HG03025 (cell line): ENCODE data around the gene PTX4.

Experiments used
- ATAC-seq: cut with Tn5 transposase; IDR thresholded peaks from one replicate; pipeline ENCODE4 v1.9.1; 2021; ENCODE audit warnings: mild to moderate bottlenecking, moderate library complexity; ENCODE audit not compliant: unreplicated experiment, low FRiP score

Gene PTX4

DNA sequence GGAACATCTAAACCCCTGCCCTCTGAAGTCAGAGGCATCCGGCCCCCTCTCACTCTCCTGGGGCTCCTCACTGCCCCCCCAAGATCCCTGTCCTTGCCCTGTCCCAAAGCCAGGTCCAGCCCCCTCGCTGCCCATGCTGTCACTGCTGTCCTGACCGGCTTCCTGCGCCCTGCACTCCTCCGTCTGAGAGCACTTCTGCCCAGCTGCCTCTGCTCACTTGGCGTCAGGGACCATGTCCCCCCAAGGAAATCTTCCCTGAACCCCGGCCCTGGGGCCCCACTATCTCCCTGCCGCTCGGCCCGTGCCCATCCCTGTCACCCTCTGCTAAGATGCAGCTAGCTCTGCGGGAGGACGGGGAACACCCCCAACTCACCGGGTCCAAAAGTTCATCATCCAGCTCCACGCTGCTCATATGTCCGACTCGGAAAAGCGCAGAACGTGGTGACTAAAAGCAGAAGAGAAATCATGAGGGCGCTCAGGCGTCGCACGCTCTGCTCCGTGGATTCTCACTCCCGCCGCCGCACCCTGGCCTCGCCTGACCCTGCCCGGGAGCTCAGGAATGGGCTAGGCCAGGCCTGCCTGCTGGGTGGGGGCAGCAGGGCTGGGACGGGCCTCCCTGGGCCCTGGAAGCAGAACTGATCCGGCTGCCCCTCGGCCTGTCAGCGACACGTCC lies 23.7 kb downstream of the PTX4 start:
- no peak for ATAC-seq

DNA sequence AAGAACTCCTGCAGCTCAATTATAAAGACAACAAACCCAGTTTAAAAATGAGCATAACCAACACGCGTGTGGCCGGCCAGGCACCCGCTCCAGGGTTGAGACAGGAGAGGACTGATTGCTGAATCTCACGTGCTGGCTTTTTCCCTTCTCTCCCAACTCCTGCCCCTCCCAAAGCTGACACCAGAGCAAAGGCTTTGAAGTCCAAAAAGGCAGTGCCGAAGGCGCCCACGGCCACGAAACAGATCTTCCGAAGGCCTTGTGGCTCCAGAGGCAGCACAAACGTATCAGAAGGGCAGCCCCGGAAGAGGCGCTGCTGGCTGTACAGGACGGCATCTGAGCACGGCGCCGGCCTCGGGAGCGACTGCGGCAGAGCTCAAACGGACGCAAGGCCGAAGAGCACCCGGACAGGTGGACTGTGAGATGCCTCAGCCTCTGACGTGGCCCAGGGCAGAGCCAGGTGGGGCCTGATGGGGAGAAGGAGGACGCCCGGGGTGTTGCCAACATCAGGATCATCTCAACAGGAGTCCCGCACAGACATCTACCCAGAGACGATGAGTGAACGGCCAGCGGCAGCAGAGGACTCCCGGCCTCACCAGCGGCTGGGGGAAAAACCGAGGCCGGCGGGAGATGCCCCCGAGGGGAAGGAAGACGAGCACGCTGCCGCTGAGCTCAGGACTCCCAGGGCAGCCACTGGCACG lies 24.4 kb downstream of the PTX4 start:
- no peak for ATAC-seq

DNA sequence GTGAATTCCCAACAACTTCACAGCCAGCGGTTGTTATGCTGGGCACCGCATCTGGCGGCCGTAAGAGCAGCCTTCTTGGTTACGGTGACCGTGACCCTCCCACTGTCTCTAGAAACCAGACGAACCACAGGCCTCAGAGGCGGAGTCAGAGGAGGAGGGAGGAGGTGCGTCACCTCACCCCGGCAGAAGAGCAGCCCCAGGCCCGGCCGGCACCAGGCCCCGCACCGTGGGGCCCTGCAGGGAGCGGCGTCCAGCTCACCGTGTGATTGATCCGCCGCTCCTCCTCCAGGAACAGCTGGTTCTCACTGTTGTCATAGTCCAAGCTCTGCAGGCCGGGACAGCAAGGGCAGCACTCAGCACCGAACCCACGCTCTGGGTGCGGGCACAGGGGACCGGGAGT lies 27.6 kb downstream of the PTX4 start:
- ATAC-seq = no peak

DNA sequence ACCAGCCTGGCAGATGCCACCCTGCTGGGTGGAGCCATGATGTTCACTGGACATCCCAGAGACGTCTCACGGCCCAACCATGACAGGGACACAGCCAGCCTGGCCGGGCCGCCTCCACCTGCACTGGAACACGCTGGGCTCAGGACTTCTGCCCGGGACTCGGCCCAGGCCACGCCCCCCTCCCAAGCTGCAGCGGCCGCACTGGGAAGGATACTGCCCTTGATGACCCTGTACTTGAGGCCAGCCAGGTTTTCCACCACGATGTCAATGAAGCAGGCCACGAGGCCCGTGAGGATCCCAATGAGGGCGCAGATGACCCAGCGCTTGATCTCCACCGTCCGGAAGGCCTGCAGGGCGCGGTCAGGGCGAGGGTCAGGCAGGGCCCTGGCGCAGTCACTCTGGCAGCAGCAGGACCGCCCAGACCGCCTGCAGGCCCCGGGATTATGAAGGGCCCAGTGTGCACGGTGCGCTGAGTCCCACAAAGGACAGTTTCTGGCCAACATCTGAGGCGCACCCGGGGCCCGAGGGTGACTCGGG lies 28.1 kb downstream of the PTX4 start:
- ATAC-seq = no peak

DNA sequence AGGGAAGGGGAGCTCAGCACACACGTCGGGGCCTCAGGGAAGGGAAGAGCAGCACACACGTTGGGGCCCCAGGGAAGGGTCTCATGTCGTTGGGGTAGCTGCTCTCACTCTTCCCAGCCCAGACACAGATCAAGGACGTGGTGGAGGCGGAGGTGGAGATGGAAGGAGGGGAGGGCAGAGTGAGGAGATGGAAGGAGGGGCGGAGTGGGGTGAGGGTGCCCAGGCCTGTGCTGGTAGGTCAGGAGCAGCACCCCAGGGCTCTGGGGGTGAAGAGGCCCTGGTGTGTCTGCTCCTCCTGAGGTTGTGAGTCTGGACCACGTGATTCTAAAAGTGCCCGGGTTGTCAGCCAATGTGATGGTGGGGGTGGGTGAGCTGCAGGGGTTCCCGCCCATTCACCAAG lies 28.8 kb downstream of the PTX4 start:
- ATAC-seq = no peak

DNA sequence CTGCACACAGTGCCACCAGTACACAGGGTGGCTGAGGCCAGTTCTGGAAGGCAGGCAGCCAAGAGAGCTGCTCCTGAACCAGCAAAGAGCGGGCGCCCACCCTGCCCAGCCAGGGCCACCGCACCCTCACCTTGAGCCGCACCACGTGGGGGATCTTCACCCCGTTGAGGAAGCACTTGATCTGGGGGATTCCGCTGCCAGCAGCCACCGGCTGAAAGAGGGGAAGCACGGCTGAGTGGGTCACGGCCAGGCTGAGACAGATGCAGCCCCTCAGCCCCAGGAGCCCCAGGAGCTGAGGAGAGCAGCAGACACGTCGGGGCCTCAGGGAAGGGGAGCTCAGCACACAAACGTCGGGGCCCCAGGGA lies 29.8 kb downstream of the PTX4 start:
- no peak for ATAC-seq

DNA sequence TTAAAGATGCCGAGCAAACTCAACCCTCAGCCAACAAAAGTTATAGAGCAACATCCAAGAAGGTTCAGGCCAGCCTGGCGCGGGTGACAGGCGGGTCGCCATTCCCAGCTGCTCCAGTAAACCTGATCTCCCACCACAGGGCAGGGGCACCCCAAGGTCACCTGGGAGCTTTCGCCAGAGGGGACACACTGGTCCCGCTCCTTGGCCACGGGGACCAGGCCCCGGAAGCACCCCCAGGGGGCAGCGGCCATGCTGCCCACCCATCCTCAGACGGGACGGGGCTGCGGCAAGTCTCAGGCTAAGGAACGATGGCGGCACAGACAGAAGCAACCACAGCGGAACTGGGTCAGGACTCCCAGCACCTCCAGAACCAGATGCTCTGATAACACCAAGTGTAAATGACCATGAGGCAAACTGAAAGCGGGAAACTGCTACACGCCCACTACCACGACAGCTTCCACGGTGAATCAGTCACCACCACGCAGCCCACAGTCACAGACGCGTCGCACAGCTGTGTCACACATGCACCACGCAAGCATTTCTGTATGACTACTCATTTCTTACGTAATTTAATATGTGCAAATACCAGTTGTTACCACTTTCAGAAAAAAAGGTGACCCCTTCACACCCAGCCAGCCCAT lies 30.3 kb downstream of the PTX4 start:
- ATAC-seq = no peak

DNA sequence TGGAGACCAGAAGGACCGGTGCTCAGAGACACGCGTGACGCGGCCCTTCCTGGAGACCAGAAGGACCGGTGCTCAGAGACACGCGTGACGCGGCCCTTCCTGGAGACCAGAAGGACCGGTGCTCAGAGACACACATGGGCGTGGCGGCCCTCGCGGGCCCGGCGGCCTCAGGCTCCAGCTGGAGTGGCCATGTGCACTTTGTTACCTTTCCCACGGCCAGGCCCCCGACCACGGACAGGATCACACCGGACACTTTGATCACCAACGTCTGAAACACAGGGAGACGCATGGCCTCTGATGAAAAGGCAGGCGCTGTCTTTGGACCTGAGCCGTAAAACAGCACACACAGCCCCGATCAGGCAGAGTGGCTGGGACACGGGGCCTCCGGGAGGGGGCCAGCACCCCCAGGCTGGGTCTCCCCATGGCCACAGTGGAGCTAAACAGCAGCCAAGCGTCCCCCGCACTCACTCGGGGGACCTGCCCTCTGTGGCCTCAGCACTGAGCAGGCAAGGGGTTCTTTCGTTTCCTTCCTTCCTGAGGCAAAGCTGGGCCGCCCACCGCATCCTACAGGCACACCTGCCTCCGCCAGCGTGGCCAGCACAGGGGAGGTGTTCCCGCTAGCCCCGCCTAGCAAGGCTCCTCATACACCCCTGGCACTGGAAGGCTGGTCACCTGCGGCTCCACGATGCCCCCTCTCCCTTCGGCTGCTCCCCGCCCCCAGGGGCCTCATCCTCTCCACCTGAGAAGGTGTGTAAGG lies 31.1 kb downstream of the PTX4 start:
- no peak for ATAC-seq

DNA sequence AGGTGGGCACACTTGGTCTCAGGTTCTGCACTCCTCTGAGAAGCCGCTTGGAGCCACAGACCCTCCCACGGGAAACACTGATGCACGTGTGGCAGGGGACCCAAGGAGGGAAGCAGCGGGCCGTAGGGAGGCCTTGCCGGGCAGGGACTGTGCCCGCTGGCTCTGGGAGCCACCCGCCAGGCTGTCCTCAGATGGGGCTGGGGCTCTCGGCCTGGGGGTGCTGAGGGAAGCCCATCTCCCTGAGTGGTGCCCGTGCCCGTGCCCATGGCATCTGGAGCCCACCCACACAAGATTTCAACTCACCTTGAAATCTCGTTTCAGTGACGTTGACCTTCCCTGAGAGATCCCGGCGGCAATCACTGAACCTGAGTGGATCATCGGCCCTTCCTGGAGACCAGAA lies 31.8 kb downstream of the PTX4 start:
- no peak for ATAC-seq

DNA sequence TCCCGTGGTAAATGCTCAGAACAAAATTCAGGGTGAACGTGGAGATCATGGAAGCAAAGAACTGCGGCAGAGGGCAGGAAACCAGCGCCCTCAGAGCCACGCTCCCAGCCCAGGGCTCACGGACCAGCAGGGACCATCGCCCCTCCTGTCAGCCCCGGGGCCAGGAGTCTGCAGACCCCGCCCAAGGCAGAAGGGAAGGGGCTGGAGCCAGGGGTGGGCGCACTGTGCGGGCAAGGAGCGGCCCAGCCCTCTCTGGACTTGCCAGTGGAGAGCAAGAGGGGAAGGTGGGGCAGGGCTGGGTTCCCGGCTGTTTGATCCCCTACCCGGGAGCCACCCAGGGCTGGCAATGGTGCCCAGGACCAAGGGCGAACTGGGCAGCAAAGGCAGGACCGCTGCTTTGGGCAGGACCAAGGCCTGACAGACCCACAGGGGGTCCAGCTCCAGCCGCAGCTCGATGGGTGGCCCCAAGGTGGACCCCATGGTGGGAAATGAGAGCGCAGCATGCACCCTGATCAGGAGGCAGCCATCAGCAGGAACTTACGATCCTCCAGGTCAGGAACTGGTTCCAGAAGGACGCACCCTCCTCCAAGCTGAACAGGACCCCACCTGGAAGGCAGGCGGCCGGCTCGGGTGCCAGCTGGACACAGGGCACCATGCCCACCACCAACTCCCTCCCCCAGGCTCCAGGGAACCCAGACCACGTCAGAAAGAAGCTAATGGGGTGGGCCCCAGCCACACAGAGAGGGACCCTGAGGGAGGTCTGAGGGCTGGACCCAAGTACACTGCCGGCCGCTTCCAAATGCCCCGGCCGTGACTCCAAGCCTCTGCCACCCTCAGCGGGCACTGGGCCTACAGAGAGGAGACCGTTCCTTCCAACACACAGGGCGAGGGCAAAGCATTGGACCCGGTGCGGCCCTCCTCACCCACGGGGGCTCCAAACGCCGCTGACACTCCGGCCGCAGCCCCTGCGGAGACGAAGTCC lies 33.3 kb downstream of the PTX4 start:
- no peak for ATAC-seq

DNA sequence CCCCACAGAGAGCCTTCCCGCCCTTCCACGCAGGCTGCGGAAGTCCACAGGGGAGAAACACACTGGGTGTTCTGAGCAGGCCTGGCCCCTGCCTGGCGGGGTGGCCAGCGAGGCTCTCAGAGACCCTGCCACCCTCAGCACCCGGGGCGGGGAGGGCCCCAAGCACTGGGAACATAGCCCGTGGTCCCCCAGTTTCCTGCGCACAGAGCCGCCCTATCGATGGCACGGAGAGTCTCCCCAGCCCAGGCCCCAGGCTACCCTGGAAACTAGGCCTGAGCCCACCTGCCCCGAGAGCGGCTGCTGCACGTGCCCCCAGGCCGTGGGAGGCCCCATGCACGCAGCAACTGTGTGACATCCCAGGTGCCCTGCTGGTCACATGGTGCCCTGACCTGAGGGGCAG lies 34.2 kb downstream of the PTX4 start:
- ATAC-seq = no peak

DNA sequence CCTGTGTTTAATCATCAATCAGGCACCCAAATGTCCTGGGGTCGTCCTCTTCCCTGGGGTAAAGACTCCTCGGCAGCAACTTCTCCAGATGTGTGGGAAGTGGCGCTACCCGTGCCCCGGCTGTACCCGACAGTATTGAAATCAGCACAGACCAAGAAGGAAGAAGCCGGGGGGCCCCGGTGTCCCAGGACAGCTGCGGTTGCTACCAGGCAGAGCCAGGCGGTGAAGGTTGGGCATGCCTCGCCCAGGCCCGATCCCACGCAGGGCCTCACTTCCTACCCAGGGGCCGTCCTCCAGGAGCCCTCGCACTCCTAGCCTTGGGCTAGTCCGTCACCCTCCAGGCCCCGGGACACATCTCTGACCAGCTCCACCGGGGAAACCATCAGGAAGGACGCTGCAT lies 35.4 kb downstream of the PTX4 start:
- ATAC-seq = no peak

DNA sequence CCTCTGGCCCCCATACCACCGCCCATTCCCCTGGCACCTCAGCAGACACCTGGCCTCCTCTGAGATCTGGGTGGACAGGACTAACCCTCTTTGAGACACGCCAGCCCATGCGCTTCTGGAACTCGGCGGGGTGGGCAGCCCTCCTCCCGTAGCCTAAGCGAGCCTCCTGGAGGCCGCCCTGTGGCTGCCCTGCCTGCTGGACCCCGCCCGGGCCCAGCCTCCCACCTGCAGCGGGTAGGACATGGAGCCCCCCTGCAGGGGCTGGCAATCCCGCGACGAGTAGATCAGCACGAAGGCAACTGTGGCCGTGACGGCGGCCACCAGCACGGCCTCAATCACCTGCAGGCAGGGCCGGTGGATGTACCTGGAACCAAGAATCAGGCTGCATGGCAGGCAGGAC lies 36.2 kb downstream of the PTX4 start:
- no peak for ATAC-seq

DNA sequence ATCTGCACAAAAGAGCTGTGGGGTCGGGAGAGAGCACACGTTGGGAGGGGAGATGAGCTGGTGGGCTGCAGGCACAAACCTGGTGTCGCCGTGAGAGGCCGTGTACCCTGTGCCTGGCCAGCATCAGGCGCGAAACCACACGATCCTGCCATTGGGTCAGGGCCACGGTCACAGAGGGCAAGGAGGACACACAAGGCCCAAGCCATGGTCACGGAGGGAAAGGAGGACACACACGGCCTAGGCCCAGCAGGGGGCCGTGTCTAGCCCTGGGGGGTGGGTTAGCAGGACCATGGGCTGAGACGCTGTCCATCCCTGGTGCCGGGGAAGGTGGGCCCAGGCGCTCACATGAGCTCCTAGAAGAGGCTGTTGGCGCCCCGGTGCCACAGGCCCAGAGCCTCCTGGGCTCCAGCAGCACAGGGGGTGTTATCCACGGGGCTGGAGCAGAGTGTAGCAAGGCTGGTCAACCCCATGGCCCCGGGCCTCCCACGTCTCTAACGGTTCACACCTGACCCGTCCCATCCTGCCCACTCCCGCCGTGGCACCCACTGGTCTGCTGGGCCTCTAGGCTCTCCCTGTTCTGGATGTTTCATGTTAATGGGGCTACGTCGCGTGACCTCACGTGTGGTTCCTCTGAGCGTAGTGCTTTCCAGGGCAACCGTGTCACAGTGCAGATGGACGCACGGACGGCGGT lies 36.9 kb downstream of the PTX4 start:
- no peak for ATAC-seq

DNA sequence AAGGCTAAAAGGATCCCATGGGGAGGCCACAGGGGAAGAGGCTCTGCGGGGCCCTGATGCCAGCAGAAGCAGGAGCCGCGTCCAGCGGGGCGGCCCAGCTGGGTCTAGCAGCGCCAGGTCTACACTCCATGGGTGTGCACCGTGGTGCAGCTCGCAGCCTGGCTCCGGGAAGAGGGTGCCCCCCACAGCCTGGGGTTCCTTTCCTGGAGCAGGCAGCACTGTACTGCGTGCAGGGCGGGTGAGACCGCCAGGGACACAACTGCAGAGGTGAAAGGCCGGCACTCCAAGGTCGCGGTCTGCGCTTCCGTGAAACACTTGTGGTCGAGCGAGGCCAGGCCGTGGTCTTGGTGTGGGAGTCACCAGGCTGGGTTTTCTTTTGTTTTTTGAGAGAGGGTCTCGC lies 37.9 kb downstream of the PTX4 start:
- ATAC-seq = no peak

DNA sequence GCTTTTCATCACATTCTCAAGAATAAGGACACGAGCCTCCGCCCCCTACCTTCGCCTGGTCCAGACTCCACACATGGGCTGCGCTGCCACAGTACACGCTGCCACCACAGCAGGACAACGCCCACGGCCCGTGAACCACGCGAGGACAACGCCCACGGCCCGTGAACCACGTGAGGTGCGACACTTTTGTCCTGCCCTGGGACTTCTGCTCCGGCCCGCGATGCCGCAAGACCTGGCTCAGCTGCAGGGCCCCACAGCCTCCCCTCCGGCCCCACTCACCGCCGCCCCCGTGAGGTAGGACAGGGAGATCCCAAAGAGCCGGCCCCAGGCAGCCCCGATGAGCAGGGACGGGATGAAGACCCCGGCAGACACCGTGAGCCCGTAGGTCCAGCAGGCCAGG lies 38.5 kb downstream of the PTX4 start:
- ATAC-seq = no peak

DNA sequence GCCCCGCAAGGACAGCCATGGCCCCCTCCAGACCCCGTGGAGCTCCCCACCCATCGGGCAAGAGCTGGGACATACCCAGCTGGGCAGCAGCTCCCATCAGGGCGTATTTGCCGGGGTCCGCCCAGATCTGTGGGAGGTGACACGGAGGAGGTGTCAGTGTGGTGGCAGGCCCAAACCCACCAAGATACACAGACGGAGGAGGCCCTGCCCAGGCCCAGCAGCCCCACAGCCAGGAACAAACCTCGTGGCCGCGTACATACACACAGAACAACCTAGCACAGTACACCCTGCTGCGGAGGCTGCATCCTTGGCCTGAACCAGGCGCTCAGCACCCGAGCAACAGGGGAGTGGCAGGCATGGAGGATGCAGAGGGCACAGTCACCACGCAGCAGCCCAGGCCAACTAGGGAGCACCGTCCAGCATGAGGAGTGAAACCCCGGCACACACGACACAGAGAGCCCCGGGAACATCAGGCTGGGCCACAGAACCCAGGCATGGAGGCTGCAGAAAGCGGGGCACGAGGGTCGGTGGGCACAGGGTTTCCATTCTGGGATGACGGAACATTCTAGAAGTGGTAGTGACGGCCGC lies 39.4 kb downstream of the PTX4 start:
- no peak for ATAC-seq

DNA sequence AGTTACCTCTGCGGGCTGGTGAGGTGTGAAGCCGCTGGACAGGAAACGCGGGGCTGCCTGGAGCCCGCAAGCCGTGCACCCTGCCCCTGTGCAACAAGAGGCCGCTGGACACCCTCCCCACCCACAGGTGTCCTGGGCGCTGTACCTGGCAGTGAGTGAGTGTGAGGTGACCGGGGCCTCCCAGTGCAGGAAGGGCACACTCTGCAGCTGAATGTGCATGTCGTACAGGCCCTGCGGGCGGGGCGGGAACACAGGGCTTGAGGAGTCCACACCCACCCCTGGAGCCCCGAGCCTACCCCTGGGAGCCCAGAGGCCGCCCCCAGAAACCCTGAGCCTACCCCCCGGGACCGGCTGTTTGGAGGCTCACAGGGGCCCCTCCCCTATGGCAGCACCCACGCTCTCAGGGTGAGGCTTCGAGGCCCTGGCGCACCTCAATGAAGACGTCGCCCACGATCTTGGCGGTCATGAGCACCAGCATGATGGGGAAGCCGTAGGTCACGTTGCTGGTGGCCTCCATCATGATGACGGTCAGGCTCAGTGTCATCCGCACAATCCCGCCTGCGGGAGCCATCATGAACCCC lies 40.1 kb downstream of the PTX4 start:
- ATAC-seq = no peak

DNA sequence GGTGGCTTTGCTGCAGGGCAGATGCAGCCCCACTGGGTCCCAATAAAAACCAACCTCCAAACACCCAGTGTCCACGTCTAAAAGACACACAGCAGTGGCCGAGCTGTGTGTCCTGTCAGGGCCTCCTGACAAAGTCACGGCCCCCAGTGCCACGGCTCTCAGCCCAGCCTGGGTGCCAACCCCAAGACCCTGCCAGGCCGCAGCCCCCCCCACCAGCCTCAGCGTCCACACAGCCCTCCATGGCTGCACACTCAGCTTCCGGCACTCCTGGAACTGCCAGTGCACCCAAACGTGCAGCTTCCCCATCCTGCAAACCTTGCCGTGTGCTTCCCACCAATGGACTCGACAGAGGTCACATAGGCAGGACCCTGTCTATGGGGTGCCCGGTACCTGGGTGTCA lies 40.8 kb downstream of the PTX4 start:
- no peak for ATAC-seq
